Parathyroid adenoma (tissue), 2 donors: ENCODE data around the gene MTF1.

ENCODE experiments used
- H2AFZ ChIP-seq: fragments of 300-600 bp; sonication (generic); one replicate; pipeline ENCODE4 v1.7.0; 2017; ENCODE audit warnings: antibody characterized with exemption, mild to moderate bottlenecking
- H3K27ac ChIP-seq: fragments of 300-600 bp; sonication (generic); one replicate; pipeline ENCODE4 v1.7.0; 2017
- H3K27me3 ChIP-seq: fragments of 300-600 bp; sonication (generic); one replicate; pipeline ENCODE4 v1.7.0; 2017; ENCODE audit warnings: low read length; ENCODE audit not compliant: control insufficient read depth, insufficient read depth
- H3K36me3 ChIP-seq: fragments of 300-600 bp; sonication (generic); one replicate; pipeline ENCODE4 v1.7.0; 2017; ENCODE audit warnings: low read length; ENCODE audit not compliant: control insufficient read depth, insufficient read depth
- H3K4me1 ChIP-seq: fragments of 300-600 bp; sonication (generic); one replicate; pipeline ENCODE4 v1.7.0; 2017; ENCODE audit warnings: control low read depth
- H3K4me2 ChIP-seq: fragments of 300-600 bp; sonication (generic); one replicate; pipeline ENCODE4 v1.7.0; 2017; ENCODE audit warnings: low read length
- H3K4me3 ChIP-seq: fragments of 300-600 bp; sonication (generic); one replicate; pipeline ENCODE4 v1.7.0; 2017; ENCODE audit warnings: low read depth, low read length
- H3K79me2 ChIP-seq: fragments of 300-600 bp; sonication (generic); one replicate; pipeline ENCODE4 v1.7.0; 2017; ENCODE audit warnings: control low read depth
- H3K9ac ChIP-seq: fragments of 300-600 bp; sonication (generic); one replicate; pipeline ENCODE4 v1.7.0; 2017; ENCODE audit warnings: mild to moderate bottlenecking
- H3K9me3 ChIP-seq: fragments of 300-600 bp; sonication (generic); one replicate; pipeline ENCODE4 v1.7.0; 2017; ENCODE audit warnings: low read length; ENCODE audit not compliant: control insufficient read depth
- CTCF ChIP-seq: fragments of 300-600 bp; sonication (generic); IDR thresholded peaks from one replicate; pipeline ENCODE4 v1.7.0; 2017; ENCODE audit warnings: antibody characterized with exemption, mild to moderate bottlenecking
- donor health status: primary hyperparathyroidism.

The MTF1 gene

GRCh38 chr1:37868466-37868865, 9.1 kb upstream of the MTF1 start:
- no peak overlapping the region for H2AFZ ChIP-seq
- H3K79me2 ChIP-seq, result no peaks in the 10 kb centered on the region
- no peak overlapping the region for H3K4me2 ChIP-seq
- TF ChIP-seq CTCF, result no peak
- no peaks in the 10 kb centered on the region for H3K9me3 ChIP-seq
- no peaks in the 10 kb centered on the region for H3K36me3 ChIP-seq
- H3K27ac ChIP-seq, result no peak overlapping the region
- no peaks in the 10 kb centered on the region for H3K27me3 ChIP-seq
- H3K4me1 ChIP-seq, result no peaks in the 10 kb centered on the region
- H3K9ac ChIP-seq, result no peak overlapping the region
- H3K4me3 ChIP-seq, result no peak overlapping the region

- H3K4me3 ChIP-seq, result no peak overlapping the region
- H2AFZ ChIP-seq, result no peak overlapping the region
- no peak for TF ChIP-seq CTCF
- H3K27me3 ChIP-seq, result no peaks in the 10 kb centered on the region
- no peaks in the 10 kb centered on the region for H3K79me2 ChIP-seq
- no peak overlapping the region for H3K27ac ChIP-seq
- no peaks in the 10 kb centered on the region for H3K4me1 ChIP-seq
- H3K4me2 ChIP-seq, result no peak overlapping the region
- no peaks in the 10 kb centered on the region for H3K9me3 ChIP-seq
- no peak overlapping the region for H3K9ac ChIP-seq
- H3K36me3 ChIP-seq, result no peaks in the 10 kb centered on the region
These were observed 8.4 kb upstream of the MTF1 start for GRCh38 chr1:37867784-37868183.

- no peaks in the 10 kb centered on the region for H3K9me3 ChIP-seq
- H3K79me2 ChIP-seq, result no peaks in the 10 kb centered on the region
- H3K27me3 ChIP-seq, result no peaks in the 10 kb centered on the region
- H2AFZ ChIP-seq, result no peak overlapping the region
- no peak for TF ChIP-seq CTCF
- H3K27ac ChIP-seq, result no peak overlapping the region
- no peaks in the 10 kb centered on the region for H3K4me1 ChIP-seq
- H3K36me3 ChIP-seq, result no peaks in the 10 kb centered on the region
- H3K4me3 ChIP-seq, result no peak overlapping the region
- no peak overlapping the region for H3K9ac ChIP-seq
- no peak overlapping the region for H3K4me2 ChIP-seq
These were observed 7.1 kb upstream of the MTF1 start for GRCh38 chr1:37866491-37866890.

GRCh38 chr1:37865348-37866120, 6.1 kb upstream of the MTF1 start:
- H3K4me2 ChIP-seq, result no peak overlapping the region
- H3K4me3 ChIP-seq, result no peak overlapping the region
- no peak overlapping the region for H2AFZ ChIP-seq
- H3K27ac ChIP-seq, result no peak overlapping the region
- H3K27me3 ChIP-seq, result no peaks in the 10 kb centered on the region
- H3K4me1 ChIP-seq, result no peaks in the 10 kb centered on the region
- no peak for TF ChIP-seq CTCF
- no peaks in the 10 kb centered on the region for H3K79me2 ChIP-seq
- H3K9me3 ChIP-seq, result no peaks in the 10 kb centered on the region
- H3K36me3 ChIP-seq, result no peaks in the 10 kb centered on the region
- H3K9ac ChIP-seq, result no peak overlapping the region

- H3K4me2 ChIP-seq, result no peak overlapping the region
- TF ChIP-seq CTCF, result no peak
- no peak overlapping the region for H3K4me3 ChIP-seq
- no peaks in the 10 kb centered on the region for H3K36me3 ChIP-seq
- no peak overlapping the region for H2AFZ ChIP-seq
- H3K27ac ChIP-seq, result no peak overlapping the region
- peaks cover 7% of the 10 kb centered on the region for H3K79me2 ChIP-seq
- no peak overlapping the region for H3K9ac ChIP-seq
- no peaks in the 10 kb centered on the region for H3K27me3 ChIP-seq
- H3K9me3 ChIP-seq, result no peaks in the 10 kb centered on the region
- peaks cover 3% of the 10 kb centered on the region for H3K4me1 ChIP-seq
These were observed 2.9 kb upstream of the MTF1 start for GRCh38 chr1:37862330-37862729.
